GM19438 (cell line): ENCODE results near the gene CYB5A.
"Not testable (repeated sequence)": the region's sequence is repeated elsewhere in the genome, so short reads cannot be mapped to it uniquely, and the experiment has no call there.

ENCODE experiments used
- ATAC-seq: cut with Tn5 transposase; IDR thresholded peaks from one replicate; pipeline ENCODE4 v1.9.1; 2021; ENCODE audit warnings: low read depth; ENCODE audit not compliant: unreplicated experiment

CYB5A gene

DNA sequence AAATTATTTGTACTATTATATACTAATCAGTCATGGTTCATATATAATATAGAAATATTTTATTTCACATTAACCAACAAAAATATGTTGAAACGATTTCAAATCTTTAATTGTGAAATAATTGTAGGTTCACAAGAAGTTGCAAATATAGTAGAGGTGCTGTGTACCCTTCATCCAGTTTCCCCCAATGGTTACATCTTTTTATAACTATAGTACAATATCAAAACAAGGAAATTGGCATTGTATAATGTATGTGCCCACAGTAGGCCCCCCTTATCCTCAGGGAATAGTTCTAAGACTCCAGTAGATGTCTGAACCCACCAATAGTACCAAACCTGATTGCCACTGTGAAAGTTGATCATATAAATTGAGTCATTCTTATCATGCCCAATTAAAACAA lies 7.4 kb upstream of the CYB5A start:
- no peak for ATAC-seq

DNA sequence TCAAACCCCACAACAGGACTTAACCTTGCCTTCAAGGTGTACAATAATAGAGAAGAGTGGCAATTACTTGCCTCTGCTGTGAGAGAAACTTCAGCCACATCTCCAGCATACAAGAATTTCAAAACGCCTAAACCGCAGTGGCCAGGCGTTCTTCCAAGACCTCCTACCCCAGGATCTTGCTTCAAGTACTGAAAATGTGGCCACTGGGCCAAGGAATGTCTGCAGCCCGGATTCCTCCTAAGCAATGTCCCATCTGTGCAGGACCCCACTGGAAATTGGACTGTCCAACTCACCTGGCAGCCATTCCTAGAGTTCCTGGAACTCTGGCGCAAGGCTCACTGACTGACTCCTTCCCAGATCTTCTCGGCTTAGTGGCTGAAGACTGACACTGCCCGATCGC lies 2.8 kb upstream of the CYB5A start:
- ATAC-seq, result no peak

- not testable (repeated sequence) for ATAC-seq
Measured at GRCh38 chr18:74292982-74293381, 1.2 kb upstream of the CYB5A start.

GRCh38 chr18:74292541-74292858 lies 737 bp upstream of the CYB5A start:
- ATAC-seq, result no peak

DNA sequence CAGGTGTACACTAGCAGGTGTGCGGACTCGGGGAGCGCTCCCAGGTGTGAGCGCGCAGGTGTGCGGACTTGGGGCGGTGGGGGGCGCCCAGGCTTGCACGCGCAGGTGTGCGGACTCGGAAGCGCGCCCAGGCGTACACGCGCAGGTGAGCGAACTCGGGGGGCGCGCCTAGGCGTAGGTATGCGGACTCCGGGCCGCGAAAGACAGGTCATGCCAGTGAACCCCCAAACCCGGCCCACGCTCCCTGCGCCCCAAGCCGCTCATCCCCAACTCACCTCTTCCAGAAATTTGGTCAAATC lies 342 bp downstream of the CYB5A start:
- ATAC-seq, result no peak

GRCh38 chr18:74290794-74291471 lies 830 bp downstream of the CYB5A start:
- no peak for ATAC-seq

- no peak for ATAC-seq
Measured at GRCh38 chr18:74290021-74290420, 1.7 kb downstream of the CYB5A start.

GRCh38 chr18:74289137-74289536 lies 2.6 kb downstream of the CYB5A start:
- no peak for ATAC-seq

GRCh38 chr18:74288730-74289129 lies 3.0 kb downstream of the CYB5A start:
- ATAC-seq, result no peak

DNA sequence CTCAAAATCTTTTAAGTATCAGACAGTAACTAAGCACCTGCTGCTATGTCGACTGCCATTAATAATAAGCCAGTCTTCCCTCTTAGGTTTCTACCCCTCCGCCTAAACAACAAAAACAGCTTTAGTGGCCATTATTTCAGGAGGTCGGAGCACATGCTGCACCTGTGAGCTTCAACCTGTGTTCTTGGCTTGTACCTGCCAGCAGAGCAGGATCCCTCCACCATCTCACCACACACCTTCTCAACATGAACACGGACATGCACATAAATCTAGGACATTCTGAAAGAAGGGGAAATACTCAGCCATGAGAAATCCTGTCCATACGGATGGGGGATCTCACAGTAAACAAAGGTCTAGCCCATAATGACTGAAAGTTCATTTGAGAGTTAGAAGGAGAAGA lies 3.7 kb downstream of the CYB5A start:
- no peak for ATAC-seq

GRCh38 chr18:74286856-74287255 lies 4.9 kb downstream of the CYB5A start:
- no peak for ATAC-seq

DNA sequence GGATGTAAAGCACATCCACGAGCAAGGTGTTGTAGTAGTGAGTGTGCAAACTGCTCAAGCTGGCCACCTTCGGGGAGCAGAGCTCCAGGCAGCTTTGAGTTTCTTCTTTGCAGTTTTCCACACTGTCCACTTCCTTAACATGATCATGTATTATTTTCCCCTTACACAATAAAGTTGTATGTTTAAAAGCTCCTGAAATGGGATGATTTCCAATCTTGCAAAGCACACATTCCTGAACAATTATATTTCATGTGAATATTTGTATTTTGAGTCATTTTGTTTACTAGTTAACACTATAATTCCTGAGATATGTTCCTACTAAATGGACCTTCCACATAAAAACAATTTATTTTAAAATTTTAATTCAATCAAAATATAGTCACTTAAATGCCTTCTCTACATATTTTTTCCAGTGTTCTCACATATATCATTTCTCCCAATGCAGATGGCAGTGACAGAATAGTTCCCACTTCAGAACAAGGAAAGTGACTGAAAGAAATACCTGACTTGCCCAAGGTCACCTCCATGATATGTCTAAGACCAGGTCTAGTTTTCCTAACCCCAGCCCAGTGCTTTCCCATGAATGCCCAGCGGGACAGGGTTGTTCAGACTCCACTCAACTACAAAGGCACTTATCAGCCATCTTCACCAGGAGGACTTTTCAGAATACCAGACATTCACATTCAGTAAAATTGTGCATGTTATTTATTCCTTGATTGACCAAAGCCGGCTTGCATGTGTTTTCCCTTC lies 5.5 kb downstream of the CYB5A start:
- no peak for ATAC-seq

DNA sequence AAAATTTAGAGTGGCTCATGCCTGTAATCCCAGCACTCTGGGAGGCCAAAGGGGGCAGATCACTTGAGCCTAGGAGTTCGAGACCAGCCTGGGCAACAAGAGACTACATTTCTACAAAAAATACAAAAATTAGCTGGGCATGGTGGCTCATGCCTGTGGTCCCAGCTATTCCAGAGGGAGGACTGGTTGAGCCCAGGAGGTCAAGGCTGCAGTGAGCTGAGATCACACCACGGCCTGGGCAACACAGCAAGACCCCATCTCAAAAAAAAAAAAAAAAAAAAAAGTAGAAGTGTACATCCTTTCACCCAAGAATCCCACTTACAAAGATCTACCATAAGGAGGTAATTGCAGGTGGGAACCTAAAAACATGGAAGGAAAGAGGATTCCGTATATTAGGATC lies 6.2 kb downstream of the CYB5A start:
- not testable (repeated sequence) for ATAC-seq

DNA sequence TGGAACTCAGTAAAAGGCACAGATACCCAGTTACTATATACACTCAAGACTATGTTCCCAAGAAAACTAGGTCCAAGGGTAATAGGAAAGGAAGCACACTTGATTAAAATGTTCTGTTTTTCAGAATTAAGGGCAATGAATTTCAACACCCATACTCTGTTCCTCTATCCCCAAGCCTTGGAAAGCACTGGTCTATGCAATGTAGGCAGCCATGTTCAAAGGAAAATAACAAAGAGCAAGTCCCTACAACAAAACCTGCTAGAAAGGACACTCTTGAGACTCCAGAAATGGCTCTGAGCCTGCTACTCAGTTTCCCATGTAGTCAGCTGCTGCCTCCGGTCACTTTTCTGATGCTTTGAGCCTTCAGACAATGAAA lies 6.8 kb downstream of the CYB5A start:
- ATAC-seq, result no peak

GRCh38 chr18:74284191-74284979 lies 7.4 kb downstream of the CYB5A start:
- ATAC-seq, result no peak

GRCh38 chr18:74283646-74284045 lies 8.1 kb downstream of the CYB5A start:
- no peak for ATAC-seq

DNA sequence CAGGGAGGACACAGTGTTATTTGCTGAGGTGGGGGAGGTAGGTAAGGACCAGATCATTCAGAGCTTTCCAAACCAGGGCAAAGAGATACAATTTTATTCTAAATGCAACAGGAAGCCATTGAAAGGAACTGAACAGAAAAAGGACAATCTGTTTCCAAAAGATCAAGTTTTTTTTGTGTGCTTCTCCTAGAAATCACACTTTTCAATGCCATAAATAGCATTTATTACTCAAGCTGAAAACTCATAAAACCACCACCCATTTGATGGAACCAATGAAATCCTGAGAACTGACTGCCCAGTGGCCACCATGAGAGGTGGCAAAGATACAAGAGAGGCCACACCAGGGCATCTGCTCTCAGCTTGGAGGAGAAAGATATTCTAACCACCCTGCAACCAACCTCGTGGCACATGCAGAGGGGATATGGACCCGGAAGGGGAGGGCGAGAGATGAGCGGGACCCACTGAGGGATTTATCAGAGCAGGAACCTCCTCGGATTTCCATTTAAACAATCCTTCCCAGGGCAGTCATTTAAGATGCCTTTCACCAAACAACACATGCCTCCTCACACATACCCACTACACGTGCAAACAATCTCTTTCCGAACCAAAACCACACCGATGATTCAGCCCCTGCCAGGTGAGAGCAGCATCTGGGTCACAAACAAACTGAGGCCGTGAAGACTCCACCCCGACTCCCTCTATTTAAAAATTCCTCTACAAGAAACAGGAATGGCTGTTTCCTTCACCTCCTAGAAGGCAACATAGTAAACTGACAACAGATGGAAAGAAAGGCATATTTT lies 8.8 kb downstream of the CYB5A start:
- ATAC-seq, result no peak

DNA sequence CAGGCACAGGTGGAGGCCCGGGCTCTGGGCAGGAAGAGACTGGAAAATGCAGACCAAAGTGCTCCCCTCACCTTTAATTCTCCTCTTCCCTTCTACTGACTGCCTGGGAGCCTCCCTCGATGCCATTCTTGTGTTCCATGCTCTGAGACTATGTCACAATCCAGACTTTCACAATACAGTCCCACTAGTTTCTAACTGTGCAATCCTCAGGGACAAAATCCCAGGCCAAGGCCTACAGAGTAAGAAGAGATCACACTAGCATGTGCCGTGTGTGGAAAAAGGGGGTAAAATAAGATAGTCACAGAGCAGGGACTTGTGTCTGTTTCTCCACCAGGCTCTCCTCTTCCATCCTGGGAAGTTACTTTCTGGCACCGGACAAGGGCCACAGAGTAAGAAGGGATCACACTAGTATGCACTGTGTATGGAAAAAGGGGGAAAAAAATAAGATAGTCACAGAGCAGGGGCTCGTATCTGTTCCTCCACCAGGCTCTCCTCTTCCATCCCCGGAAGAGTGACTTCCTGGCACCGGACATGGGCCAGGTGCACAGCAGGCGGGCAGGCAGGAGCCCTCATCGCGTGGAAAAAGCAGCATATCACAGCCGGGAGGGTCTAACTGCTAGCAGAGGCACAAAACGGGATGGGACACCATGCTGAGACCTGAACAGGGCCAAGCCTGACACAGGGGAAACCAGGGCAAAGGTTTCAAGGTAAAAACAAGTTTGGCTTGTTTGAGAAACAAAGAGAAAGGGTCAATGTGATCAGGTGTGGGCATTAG lies 9.6 kb downstream of the CYB5A start:
- no peak for ATAC-seq

DNA sequence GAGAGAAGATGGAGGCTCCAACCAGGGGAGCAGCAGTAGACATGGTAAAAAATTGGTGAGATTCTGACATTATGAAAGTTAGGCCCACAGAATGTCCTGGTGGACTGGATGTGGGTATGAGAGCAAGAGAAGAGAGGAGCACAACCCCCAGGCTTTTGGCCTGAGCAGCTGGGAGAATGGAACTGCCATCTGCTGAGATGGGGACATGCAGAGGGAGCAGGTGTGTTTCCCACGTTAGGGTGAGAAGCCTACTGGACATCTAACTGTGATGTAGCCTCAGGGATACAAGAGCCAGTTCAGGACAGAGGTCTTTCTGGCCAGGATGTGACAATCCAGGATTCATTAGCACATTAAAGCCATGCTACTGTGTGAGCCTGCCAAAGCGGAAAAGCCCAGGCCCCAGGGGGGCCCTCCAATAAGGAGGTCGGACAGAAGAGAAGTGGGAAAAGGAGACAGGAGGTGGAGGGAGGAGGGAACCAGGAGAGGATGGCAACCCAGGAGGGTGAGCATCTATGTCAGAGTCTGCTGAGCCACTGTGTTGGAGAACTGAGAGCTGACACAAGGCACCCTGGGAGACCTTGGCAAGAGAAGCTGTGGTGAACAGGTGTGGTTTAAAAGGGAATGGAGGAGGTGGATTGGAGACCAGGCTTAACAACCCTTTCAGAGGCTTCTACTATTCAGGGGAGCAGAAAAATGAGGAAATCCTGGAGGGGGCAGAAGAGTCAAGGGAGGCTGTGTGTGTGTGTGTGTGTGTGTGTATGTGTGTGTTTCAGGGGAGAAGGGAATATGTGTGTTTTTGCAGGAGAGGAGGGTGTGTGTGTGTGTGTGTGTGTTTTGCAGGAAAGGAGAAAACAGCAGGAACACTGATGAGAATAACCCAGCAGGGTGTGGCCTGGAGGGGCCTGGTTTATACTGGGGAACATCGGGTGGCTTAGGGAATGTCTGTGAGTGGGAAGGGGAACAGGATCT lies 10.5 kb downstream of the CYB5A start:
- ATAC-seq, result no peak
